SK-N-SH treated with all-trans-retinoic acid at 6 μM for 48 hours (cell line): Measurements from ENCODE around the gene SLC16A4.

Source experiments
- ARNTL ChIP-seq: fragments of 450-650 bp; formaldehyde crosslinking; IDR thresholded peaks from 2 replicates; pipeline ENCODE4 v1.5.0; 2020; ENCODE audit warnings: low read depth, mild to moderate bottlenecking, moderate library complexity, borderline replicate concordance
- CSDC2 ChIP-seq: fragments of 250-450 bp; sonication (Bioruptor Pico); IDR thresholded peaks from 2 replicates; pipeline ENCODE4 v1.5.0; 2020; ENCODE audit warnings: mild to moderate bottlenecking, moderate library complexity
- ESRRG ChIP-seq: fragments of 250-450 bp; sonication (Bioruptor Pico); IDR thresholded peaks from 2 replicates; pipeline ENCODE4 v1.6.1; 2021; ENCODE audit warnings: mild to moderate bottlenecking
- ISL1 ChIP-seq: fragments of 250-450 bp; sonication (Bioruptor Pico); IDR thresholded peaks from 2 replicates; pipeline ENCODE4 v2.1.2; 2022; ENCODE audit warnings: mild to moderate bottlenecking, moderate library complexity
- PPARA ChIP-seq: fragments of 250-450 bp; sonication (Bioruptor Pico); IDR thresholded peaks from 2 replicates; pipeline ENCODE4 v1.5.0; 2020; ENCODE audit warnings: mild to moderate bottlenecking, borderline replicate concordance
- SNAI2 ChIP-seq: fragments of 250-450 bp; sonication (Bioruptor Pico); IDR thresholded peaks from 2 replicates; pipeline ENCODE4 v1.5.0; 2020; ENCODE audit warnings: mild to moderate bottlenecking, moderate library complexity
- ZNF565 ChIP-seq: fragments of 450-650 bp; formaldehyde crosslinking; conservative IDR thresholded peaks from 2 replicates; pipeline ENCODE4 v1.5.0; 2020; ENCODE audit warnings: low read depth, mild to moderate bottlenecking, moderate library complexity
- ZNF8 ChIP-seq: fragments of 450-650 bp; formaldehyde crosslinking; IDR thresholded peaks from 2 replicates; pipeline ENCODE4 v1.5.0; 2020; ENCODE audit warnings: mild to moderate bottlenecking, moderate library complexity
- TF ChIP-seq, protein P1 (sequence below): fragments of 250-450 bp; sonication (Bioruptor Pico); IDR thresholded peaks from 2 replicates; pipeline ENCODE4 v1.5.1; 2021; ENCODE audit warnings: mild to moderate bottlenecking, moderate library complexity
- TF ChIP-seq, protein P2 (sequence below): fragments of 250-450 bp; sonication (Bioruptor Pico); IDR thresholded peaks from 2 replicates; pipeline ENCODE4 v1.8.0; 2020; ENCODE audit warnings: mild to moderate bottlenecking, moderate library complexity, borderline replicate concordance

DNA sequence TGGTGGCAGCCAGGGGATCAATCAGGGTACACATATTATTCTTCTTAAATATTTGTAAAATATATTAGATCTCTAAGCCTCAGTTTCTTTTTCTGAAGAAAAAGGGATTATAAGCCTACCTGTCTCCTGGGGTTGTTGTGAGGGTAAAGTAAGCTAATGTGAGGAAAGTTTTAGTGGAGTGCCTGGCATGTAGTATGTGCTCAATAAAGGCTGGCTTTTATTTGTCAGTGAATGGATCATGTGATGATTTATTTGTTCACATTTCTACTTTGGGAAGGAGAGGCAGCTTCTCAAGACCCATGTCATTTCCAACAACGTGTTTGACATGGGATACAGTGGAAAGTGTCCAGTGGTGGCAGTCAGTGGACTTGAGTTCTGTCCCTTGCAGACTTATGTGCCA is 64.0 kb downstream of the SLC16A4 start:
- TF ChIP-seq ZNF565 (CRISPR knock-in tag) (no peak), PPARA (no peak), CSDC2 (no peak), ARNTL (no peak), ZNF8 (CRISPR knock-in tag) (no peak), SNAI2 (no peak), ISL1 (CRISPR knock-in tag) (no peak), ESRRG (no peak)
- TF ChIP-seq, protein P1, sequence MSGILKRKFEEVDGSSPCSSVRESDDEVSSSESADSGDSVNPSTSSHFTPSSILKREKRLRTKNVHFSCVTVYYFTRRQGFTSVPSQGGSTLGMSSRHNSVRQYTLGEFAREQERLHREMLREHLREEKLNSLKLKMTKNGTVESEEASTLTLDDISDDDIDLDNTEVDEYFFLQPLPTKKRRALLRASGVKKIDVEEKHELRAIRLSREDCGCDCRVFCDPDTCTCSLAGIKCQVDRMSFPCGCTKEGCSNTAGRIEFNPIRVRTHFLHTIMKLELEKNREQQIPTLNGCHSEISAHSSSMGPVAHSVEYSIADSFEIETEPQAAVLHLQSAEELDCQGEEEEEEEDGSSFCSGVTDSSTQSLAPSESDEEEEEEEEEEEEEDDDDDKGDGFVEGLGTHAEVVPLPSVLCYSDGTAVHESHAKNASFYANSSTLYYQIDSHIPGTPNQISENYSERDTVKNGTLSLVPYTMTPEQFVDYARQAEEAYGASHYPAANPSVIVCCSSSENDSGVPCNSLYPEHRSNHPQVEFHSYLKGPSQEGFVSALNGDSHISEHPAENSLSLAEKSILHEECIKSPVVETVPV (CRISPR knock-in tag): no peak
- TF ChIP-seq, protein P2, sequence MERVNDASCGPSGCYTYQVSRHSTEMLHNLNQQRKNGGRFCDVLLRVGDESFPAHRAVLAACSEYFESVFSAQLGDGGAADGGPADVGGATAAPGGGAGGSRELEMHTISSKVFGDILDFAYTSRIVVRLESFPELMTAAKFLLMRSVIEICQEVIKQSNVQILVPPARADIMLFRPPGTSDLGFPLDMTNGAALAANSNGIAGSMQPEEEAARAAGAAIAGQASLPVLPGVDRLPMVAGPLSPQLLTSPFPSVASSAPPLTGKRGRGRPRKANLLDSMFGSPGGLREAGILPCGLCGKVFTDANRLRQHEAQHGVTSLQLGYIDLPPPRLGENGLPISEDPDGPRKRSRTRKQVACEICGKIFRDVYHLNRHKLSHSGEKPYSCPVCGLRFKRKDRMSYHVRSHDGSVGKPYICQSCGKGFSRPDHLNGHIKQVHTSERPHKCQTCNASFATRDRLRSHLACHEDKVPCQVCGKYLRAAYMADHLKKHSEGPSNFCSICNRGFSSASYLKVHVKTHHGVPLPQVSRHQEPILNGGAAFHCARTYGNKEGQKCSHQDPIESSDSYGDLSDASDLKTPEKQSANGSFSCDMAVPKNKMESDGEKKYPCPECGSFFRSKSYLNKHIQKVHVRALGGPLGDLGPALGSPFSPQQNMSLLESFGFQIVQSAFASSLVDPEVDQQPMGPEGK (CRISPR knock-in tag): no peak
